ENCODE measurements around the gene AKAP10.
"Not testable (repeated sequence)": the region's sequence is repeated elsewhere in the genome, so short reads cannot be mapped to it uniquely, and the experiment has no call there.

Gene AKAP10

GRCh38 chr17:19896679-19897078, 80.9 kb downstream of the AKAP10 start:
- no peaks in the 10 kb centered on the region for H3K27me3 ChIP-seq (ENCODE audit: insufficient read depth, low read length, poor library complexity)
- H3K27ac ChIP-seq (ENCODE audit: low read depth, low read length) = no peak overlapping the region
- H2BK15ac ChIP-seq (replicated peaks; ENCODE audit: low read depth) = no peak overlapping the region
- H3K79me2 ChIP-seq (ENCODE audit: control insufficient read depth, insufficient read depth, low read length) = no peaks in the 10 kb centered on the region
- DNase-seq = no peak
- H2AK5ac ChIP-seq (ENCODE audit: low read length) = no peak overlapping the region
- H4K5ac ChIP-seq (ENCODE audit: low read length) = no peak overlapping the region
- H2BK5ac ChIP-seq (ENCODE audit: low read length) = no peak overlapping the region
- WGBS (ENCODE audit: extremely low coverage, insufficient coverage, low lambda C conversion rate) = no CpG with 5 or more reads among the region's 2 CpGs
- no peak overlapping the region for H3K56ac ChIP-seq (ENCODE audit: low read length)
- no peak overlapping the region for H3K18ac ChIP-seq (ENCODE audit: low read length)
- H3K23ac ChIP-seq (ENCODE audit: low read length) = no peak overlapping the region
- H3K4ac ChIP-seq (ENCODE audit: low read depth, low read length) = no peak overlapping the region
- H3K36me3 ChIP-seq (ENCODE audit: control insufficient read depth, insufficient read depth, low read length) = peaks cover 3% of the 10 kb centered on the region
- H4K8ac ChIP-seq (ENCODE audit: low read depth, low read length) = no peak overlapping the region
- H3K9ac ChIP-seq (ENCODE audit: low read length) = no peak overlapping the region
- H3K4me3 ChIP-seq (ENCODE audit: low read length) = no peak overlapping the region
- no peaks in the 10 kb centered on the region for H3K4me1 ChIP-seq (ENCODE audit: control insufficient read depth, low read depth, low read length)
- no peak overlapping the region for H2BK120ac ChIP-seq (ENCODE audit: low read depth, low read length)
- H3K4me2 ChIP-seq (ENCODE audit: low read length) = no peak overlapping the region
- H3K79me1 ChIP-seq (ENCODE audit: low read length) = no peaks in the 10 kb centered on the region

DNA sequence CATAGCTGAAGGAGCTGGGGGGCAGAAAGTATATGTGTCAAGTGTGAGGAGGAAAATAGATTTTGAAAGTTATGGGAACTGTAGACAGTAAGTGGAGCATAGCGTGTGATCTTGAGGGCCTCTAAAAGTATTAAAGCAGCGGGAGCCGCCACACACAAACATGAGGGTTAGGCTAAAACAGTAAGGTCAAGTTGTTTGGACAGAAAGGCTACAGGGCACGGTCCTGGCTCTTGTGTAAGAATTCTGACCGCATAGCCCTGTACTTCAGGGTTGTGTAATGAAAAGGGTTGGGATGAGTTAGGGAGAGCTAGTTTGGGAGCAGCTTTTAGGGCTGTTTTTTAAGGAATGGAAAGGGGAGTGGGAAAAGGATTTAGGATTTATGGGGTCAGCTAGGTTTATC, 87.1 kb downstream of the AKAP10 start:
- H4K8ac ChIP-seq (ENCODE audit: low read depth, low read length); DNase-seq; H3K4me1 ChIP-seq (ENCODE audit: control insufficient read depth, low read depth, low read length); H4K5ac ChIP-seq (ENCODE audit: low read length); H3K4me2 ChIP-seq (ENCODE audit: low read length); H3K27ac ChIP-seq (ENCODE audit: low read depth, low read length); H3K9ac ChIP-seq (ENCODE audit: low read length); H3K79me1 ChIP-seq (ENCODE audit: low read length); H3K18ac ChIP-seq (ENCODE audit: low read length); H3K27me3 ChIP-seq (ENCODE audit: insufficient read depth, low read length, poor library complexity); H2BK120ac ChIP-seq (ENCODE audit: low read depth, low read length); H3K23ac ChIP-seq (ENCODE audit: low read length); H3K4me3 ChIP-seq (ENCODE audit: low read length); H2AK5ac ChIP-seq (ENCODE audit: low read length); H3K36me3 ChIP-seq (ENCODE audit: control insufficient read depth, insufficient read depth, low read length); H3K56ac ChIP-seq (ENCODE audit: low read length); H3K4ac ChIP-seq (ENCODE audit: low read depth, low read length); H2BK15ac ChIP-seq (replicated peaks; ENCODE audit: low read depth); H2BK5ac ChIP-seq (ENCODE audit: low read length); H3K79me2 ChIP-seq (ENCODE audit: control insufficient read depth, insufficient read depth, low read length): not testable (repeated sequence)
- no CpG with 5 or more reads among the region's 5 CpGs for WGBS (ENCODE audit: extremely low coverage, insufficient coverage, low lambda C conversion rate)

GRCh38 chr17:19890001-19890400, 87.6 kb downstream of the AKAP10 start:
- H3K4me2 ChIP-seq (ENCODE audit: low read length); H2BK120ac ChIP-seq (ENCODE audit: low read depth, low read length); H2BK15ac ChIP-seq (replicated peaks; ENCODE audit: low read depth); H3K79me2 ChIP-seq (ENCODE audit: control insufficient read depth, insufficient read depth, low read length); H3K56ac ChIP-seq (ENCODE audit: low read length); H3K36me3 ChIP-seq (ENCODE audit: control insufficient read depth, insufficient read depth, low read length); H4K5ac ChIP-seq (ENCODE audit: low read length); H3K4me3 ChIP-seq (ENCODE audit: low read length); H3K18ac ChIP-seq (ENCODE audit: low read length); H4K8ac ChIP-seq (ENCODE audit: low read depth, low read length); H3K27me3 ChIP-seq (ENCODE audit: insufficient read depth, low read length, poor library complexity); H3K23ac ChIP-seq (ENCODE audit: low read length); H3K79me1 ChIP-seq (ENCODE audit: low read length); H3K9ac ChIP-seq (ENCODE audit: low read length); H3K27ac ChIP-seq (ENCODE audit: low read depth, low read length); H2AK5ac ChIP-seq (ENCODE audit: low read length); H3K4me1 ChIP-seq (ENCODE audit: control insufficient read depth, low read depth, low read length); H2BK5ac ChIP-seq (ENCODE audit: low read length); DNase-seq; H3K4ac ChIP-seq (ENCODE audit: low read depth, low read length): not testable (repeated sequence)
- WGBS (ENCODE audit: extremely low coverage, insufficient coverage, low lambda C conversion rate) = no CpG with 5 or more reads among the region's 5 CpGs

GRCh38 chr17:19886116-19886515, 91.5 kb downstream of the AKAP10 start:
- no peak overlapping the region for H3K27ac ChIP-seq (ENCODE audit: low read depth, low read length)
- no peaks in the 10 kb centered on the region for H3K79me2 ChIP-seq (ENCODE audit: control insufficient read depth, insufficient read depth, low read length)
- H4K5ac ChIP-seq (ENCODE audit: low read length) = no peak overlapping the region
- no peak overlapping the region for H3K4ac ChIP-seq (ENCODE audit: low read depth, low read length)
- H2BK120ac ChIP-seq (ENCODE audit: low read depth, low read length) = no peak overlapping the region
- no peak overlapping the region for H3K9ac ChIP-seq (ENCODE audit: low read length)
- no peaks in the 10 kb centered on the region for H3K27me3 ChIP-seq (ENCODE audit: insufficient read depth, low read length, poor library complexity)
- no peaks in the 10 kb centered on the region for H3K4me1 ChIP-seq (ENCODE audit: control insufficient read depth, low read depth, low read length)
- no peak overlapping the region for H2BK15ac ChIP-seq (replicated peaks; ENCODE audit: low read depth)
- no peak overlapping the region for H4K8ac ChIP-seq (ENCODE audit: low read depth, low read length)
- H3K4me2 ChIP-seq (ENCODE audit: low read length) = no peak overlapping the region
- no peaks in the 10 kb centered on the region for H3K79me1 ChIP-seq (ENCODE audit: low read length)
- no peak for DNase-seq
- no peaks in the 10 kb centered on the region for H3K36me3 ChIP-seq (ENCODE audit: control insufficient read depth, insufficient read depth, low read length)
- no peak overlapping the region for H3K18ac ChIP-seq (ENCODE audit: low read length)
- H3K56ac ChIP-seq (ENCODE audit: low read length) = no peak overlapping the region
- no peak overlapping the region for H2AK5ac ChIP-seq (ENCODE audit: low read length)
- H2BK5ac ChIP-seq (ENCODE audit: low read length) = no peak overlapping the region
- H3K23ac ChIP-seq (ENCODE audit: low read length) = no peak overlapping the region
- no peak overlapping the region for H3K4me3 ChIP-seq (ENCODE audit: low read length)

DNA sequence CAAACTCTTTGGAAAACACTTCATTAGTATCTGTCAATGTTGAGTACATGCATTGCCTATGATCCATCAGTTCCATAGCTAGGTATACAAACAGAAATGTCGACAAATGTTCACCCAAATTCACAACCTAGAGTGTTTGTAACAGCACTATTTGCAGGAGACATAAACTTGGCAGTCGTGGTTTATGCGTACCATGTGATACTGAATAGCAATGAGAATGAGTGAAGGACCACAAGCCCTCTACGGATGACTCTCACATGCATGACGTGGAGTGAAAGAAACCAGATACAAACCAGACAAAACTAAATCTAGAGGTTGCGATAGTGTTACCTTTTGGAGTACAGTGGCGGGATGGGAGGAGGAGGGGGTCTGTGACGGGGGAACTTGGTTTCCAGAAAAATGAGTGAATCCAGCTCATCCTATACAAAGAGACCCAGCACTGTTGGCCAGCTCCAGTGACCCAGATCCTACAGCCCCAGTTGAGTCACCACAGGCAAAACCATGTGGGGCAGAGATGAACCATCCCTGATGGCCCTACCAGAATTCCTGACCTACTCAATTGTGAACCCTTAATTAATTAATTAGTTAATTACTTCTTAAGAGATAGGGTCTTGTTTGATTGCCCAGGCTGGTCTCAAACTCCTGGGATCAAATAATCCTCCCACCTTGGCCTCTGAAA, 94.0 kb downstream of the AKAP10 start:
- no CpG with 5 or more reads among the region's 8 CpGs for WGBS (ENCODE audit: extremely low coverage, insufficient coverage, low lambda C conversion rate)

DNA sequence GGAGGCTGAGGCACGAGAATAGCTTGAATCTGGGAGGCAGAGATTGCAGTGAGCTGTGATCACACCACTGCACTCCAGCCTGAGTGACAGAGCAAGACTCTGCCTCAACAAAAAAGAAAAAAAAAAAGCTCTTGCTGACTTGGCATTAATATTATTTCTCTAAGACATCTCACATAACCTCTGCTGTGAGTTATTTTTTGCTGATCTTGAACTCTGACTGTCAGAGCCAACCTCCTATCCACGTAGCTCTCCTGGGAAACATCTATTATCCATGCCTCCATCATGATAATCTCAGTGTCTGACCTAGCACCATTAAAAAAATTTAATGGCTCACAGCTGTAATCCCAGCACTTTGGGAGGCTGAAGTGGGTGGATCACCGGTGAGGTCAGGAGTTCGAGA, 97.2 kb downstream of the AKAP10 start:
- H3K18ac ChIP-seq (ENCODE audit: low read length) = no peak overlapping the region
- no peak overlapping the region for H3K4me3 ChIP-seq (ENCODE audit: low read length)
- no peaks in the 10 kb centered on the region for H3K4me1 ChIP-seq (ENCODE audit: control insufficient read depth, low read depth, low read length)
- no peaks in the 10 kb centered on the region for H3K36me3 ChIP-seq (ENCODE audit: control insufficient read depth, insufficient read depth, low read length)
- no peaks in the 10 kb centered on the region for H3K79me1 ChIP-seq (ENCODE audit: low read length)
- H2AK5ac ChIP-seq (ENCODE audit: low read length) = no peak overlapping the region
- H3K9ac ChIP-seq (ENCODE audit: low read length) = no peak overlapping the region
- no peak overlapping the region for H4K5ac ChIP-seq (ENCODE audit: low read length)
- H3K56ac ChIP-seq (ENCODE audit: low read length) = no peak overlapping the region
- no CpG with 5 or more reads among the region's 4 CpGs for WGBS (ENCODE audit: extremely low coverage, insufficient coverage, low lambda C conversion rate)
- no peak overlapping the region for H3K23ac ChIP-seq (ENCODE audit: low read length)
- no peaks in the 10 kb centered on the region for H3K79me2 ChIP-seq (ENCODE audit: control insufficient read depth, insufficient read depth, low read length)
- H3K4ac ChIP-seq (ENCODE audit: low read depth, low read length) = no peak overlapping the region
- H4K8ac ChIP-seq (ENCODE audit: low read depth, low read length) = no peak overlapping the region
- DNase-seq = no peak
- no peak overlapping the region for H2BK120ac ChIP-seq (ENCODE audit: low read depth, low read length)
- no peak overlapping the region for H3K27ac ChIP-seq (ENCODE audit: low read depth, low read length)
- H2BK15ac ChIP-seq (replicated peaks; ENCODE audit: low read depth) = no peak overlapping the region
- no peaks in the 10 kb centered on the region for H3K27me3 ChIP-seq (ENCODE audit: insufficient read depth, low read length, poor library complexity)
- H2BK5ac ChIP-seq (ENCODE audit: low read length) = no peak overlapping the region
- no peak overlapping the region for H3K4me2 ChIP-seq (ENCODE audit: low read length)

More for the DNA sequence above, 94.0 kb downstream of the AKAP10 start:
- Histone ChIP-seq H3K27ac (ENCODE audit: low read depth, low read length) (no peak overlapping the region), H3K4me1 (ENCODE audit: control insufficient read depth, low read depth, low read length) (no peaks in the 10 kb centered on the region), H3K4me3 (ENCODE audit: low read length) (no peak overlapping the region), H3K36me3 (ENCODE audit: control insufficient read depth, insufficient read depth, low read length) (no peaks in the 10 kb centered on the region), H3K4me2 (ENCODE audit: low read length) (no peak overlapping the region), H4K8ac (ENCODE audit: low read depth, low read length) (no peak overlapping the region), H2BK120ac (ENCODE audit: low read depth, low read length) (no peak overlapping the region), H3K9ac (ENCODE audit: low read length) (no peak overlapping the region), H3K27me3 (ENCODE audit: insufficient read depth, low read length, poor library complexity) (no peaks in the 10 kb centered on the region), H3K23ac (ENCODE audit: low read length) (no peak overlapping the region), H3K18ac (ENCODE audit: low read length) (no peak overlapping the region), H2BK5ac (ENCODE audit: low read length) (no peak overlapping the region), H2BK15ac (replicated peaks; ENCODE audit: low read depth) (no peak overlapping the region), H3K79me2 (ENCODE audit: control insufficient read depth, insufficient read depth, low read length) (no peaks in the 10 kb centered on the region), H4K5ac (ENCODE audit: low read length) (no peak overlapping the region), H3K4ac (ENCODE audit: low read depth, low read length) (no peak overlapping the region), H3K56ac (ENCODE audit: low read length) (no peak overlapping the region), H3K79me1 (ENCODE audit: low read length) (no peaks in the 10 kb centered on the region), H2AK5ac (ENCODE audit: low read length) (no peak overlapping the region)
- no peak for DNase-seq
